H1 (cell line): ENCODE results near the gene ADCY9. TPM values are rescaled to one million over a fixed set of nuclear protein-coding genes. Genes with fewer than 3 reads are reported as not detected.

Experiments used
- GABPA ChIP-seq: IDR thresholded peaks from 2 replicates; pipeline ENCODE4 v1.6.1; 2011; ENCODE audit warnings: mild to moderate bottlenecking, low read length, moderate library complexity, borderline replicate concordance; ENCODE audit not compliant: insufficient read depth
- polyA plus RNA-seq, 7 experiments: library from polyadenylated mRNA; depleted of rRNA in 3 of 7; stranded (reverse) in 5 of 7; unstranded in 2 of 7; fragments of >200 nt in 5 of 7; fragments of 200-250 nt in 2 of 7; gene quantifications; 1 replicate in 5 of 7; 2 replicates in 1 of 7; 4 replicates in 1 of 7; pipeline versions ENCODE4 v1.2.1 to v1.2.3, GENCODE V29; 2011 to 2013; ENCODE audit warnings: missing spikeins in 2 of 7, mixed read lengths in 2 of 7
- total RNA-seq: library from RNA; stranded (reverse); fragmentation: NEBNext Ultra II Directional; extraction: Animal tissue kit (Norgen Biotek cat#: 25700); gene quantifications from 2 replicates; pipeline ENCODE4 v1.2.1, GENCODE V29; 2021

The ADCY9 gene
- total and polyA plus RNA-seq, 2 of the 8 experiments (the other 6 are each of a cell fraction or from before 2014, with no cell fraction given) = 5.4 to 13.1 TPM

DNA sequence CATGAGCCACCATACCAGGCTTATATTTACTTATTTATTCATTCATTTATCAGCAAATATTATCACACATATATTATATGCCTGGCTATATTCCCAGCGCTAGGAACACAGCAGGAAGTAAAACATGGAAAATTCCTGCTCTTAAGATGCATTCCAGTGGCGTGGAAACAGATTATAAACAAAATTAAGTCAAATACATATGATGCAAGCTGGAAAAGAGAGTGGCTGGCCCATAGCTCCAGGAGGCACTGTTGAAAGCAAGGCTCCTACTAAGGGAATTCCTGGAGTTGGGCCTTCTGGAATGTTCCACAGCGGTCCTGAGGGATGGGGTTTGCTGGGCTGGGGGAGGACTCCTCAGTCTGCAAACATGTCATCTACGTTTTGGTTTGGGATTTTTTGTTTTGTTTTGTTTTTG lies 18.4 kb downstream of the ADCY9 start (continued):
- no peak for TF ChIP-seq GABPA
